NCI-H524 treated with DMSO at 0.1 percent for 48 hours (cell line): ENCODE measurements around the gene COL1A1.

ENCODE experiments used
- DNase-seq: peaks from one replicate; lab custom pipeline; 2025; lab: John Stamatoyannopoulos, UW

Gene COL1A1

DNA sequence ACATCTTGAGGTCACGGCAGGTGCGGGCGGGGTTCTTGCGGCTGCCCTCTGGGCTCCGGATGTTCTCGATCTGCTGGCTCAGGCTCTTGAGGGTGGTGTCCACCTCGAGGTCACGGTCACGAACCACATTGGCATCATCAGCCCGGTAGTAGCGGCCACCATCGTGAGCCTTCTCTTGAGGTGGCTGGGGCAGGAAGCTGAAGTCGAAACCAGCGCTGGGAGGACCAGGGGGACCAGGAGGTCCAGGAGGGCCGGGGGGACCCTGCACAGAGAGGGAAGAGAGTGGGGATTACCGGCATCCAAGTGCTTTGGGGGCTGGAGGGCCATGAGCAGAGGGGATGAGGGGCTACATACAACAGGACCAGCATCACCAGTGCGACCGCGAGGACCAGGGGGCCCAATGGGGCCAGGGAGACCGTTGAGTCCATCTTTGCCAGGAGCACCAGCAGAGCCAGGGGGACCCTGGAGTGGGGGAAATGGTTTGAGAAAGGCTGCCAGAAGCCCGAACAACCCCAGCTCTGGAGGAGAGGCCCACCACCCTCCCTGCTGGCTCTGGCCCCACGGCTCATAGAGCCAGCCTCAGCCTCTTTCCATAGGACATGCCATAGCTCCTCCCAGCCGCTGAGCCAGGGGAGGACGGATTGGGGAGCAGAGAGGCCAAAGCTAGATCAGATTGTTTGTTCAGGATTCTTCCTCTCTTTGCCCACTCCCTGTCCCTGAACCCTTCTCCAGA is 14.6 kb downstream of the COL1A1 start:
- no peak for DNase-seq

DNA sequence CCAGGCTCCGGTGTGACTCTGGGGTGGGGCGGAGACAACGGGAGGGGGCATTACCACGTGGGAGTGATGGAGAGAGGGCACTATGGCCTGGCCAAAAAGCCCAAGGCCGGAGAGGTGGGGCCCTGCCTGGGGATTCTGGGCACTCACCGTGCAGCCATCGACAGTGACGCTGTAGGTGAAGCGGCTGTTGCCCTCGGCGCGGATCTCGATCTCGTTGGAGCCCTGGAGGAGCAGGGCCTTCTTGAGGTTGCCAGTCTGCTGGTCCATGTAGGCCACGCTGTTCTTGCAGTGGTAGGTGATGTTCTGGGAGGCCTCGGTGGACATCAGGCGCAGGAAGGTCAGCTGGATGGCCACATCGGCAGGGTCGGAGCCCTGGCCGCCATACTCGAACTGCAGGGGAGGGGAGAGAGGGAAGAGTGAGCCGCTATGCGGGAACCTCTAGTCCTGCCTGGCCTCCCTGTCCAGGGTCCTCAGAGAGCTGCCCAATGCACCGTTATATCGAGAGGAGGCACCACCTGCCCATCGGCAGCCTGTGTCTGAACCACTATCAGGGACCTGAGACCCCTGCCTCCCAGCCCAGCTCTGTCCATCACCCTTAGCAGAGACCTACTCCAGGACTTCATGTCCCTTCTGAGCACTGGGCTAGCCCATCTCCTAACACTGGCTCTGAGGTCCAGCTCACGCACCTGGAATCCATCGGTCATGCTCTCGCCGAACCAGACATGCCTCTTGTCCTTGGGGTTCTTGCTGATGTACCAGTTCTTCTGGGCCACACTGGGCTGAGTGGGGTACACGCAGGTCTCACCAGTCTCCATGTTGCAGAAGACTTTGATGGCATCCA is 15.6 kb downstream of the COL1A1 start:
- no peak for DNase-seq

DNA sequence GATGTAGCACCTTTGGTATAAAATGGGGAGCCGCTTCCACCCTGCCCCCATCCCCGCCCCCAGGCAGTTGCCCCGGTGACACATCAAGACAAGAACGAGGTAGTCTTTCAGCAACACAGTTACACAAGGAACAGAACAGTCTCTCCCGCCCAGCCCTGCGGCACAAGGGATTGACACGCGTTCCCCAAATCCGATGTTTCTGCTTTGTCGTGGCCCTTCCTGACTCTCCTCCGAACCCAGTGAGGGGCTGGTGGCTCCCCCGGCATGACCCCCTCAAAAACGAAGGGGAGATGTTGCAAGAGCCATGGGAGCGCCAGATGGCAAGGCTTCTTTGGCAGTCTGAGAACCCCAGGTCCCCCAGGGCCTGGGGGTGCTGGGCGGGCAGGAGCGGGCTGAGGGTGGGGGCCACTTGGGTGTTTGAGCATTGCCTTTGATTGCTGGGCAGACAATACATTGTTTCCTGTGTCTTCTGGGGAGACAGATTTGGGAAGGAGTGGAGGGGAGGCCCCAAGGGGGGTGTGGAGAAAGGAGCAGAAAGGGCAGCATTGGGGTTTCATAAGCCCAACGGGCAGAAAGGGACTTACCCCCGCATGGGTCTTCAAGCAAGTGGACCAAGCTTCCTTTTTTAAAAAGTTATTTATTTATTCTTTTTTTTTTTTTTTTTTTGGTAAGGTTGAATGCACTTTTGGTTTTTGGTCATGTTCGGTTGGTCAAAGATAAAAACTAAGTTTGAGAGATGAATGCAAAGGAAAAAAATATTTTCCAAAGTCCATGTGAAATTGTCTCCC is 16.6 kb downstream of the COL1A1 start:
- no peak for DNase-seq

DNA sequence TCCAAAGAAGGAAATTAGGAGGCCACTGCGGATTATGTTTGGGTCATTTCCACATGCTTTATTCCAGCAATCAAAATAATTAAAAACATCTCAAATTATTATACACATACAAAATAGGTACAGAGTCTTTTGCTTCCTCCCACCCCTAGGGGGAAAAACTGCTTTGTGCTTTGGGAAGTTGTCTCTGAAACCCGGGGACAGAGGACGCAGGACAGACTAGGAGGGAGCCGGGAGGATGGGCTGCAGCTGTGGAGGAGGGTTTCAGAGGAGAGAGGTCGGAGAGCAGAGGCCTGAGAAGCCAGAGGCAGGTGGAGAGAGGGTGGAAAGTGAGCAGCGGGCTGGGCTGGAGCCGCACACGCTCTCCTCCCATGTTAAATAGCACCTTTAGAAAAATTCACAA is 17.4 kb downstream of the COL1A1 start:
- DNase-seq = no peak

DNA sequence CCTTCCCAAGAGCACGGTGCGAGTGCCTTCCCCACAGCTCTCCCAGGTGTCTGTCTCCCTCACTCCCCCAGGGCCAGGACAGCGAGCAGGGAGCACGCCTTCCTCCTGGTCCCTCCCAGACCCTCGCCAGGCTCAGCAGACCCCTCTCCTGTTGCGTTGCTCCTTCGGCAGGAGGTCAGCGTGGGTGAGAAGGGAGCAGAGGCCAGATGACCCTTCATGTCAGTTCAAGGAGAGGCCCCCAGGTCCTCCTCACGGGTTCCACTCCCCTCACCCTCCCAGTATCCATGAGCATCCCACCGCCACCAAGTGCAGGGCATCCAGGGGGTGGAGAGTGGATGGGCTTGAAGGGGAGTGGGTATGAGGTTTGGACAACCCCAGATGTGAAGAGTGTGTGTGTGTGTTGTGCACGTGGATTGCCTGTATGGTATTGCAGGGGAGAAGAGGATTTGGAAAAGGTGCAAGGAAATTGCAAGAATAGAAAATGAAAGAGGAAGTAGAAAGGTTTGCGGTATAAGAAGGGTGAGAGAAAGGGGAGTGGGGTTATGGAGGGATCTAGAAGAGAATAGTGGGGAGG is 17.9 kb downstream of the COL1A1 start:
- DNase-seq = no peak

DNA sequence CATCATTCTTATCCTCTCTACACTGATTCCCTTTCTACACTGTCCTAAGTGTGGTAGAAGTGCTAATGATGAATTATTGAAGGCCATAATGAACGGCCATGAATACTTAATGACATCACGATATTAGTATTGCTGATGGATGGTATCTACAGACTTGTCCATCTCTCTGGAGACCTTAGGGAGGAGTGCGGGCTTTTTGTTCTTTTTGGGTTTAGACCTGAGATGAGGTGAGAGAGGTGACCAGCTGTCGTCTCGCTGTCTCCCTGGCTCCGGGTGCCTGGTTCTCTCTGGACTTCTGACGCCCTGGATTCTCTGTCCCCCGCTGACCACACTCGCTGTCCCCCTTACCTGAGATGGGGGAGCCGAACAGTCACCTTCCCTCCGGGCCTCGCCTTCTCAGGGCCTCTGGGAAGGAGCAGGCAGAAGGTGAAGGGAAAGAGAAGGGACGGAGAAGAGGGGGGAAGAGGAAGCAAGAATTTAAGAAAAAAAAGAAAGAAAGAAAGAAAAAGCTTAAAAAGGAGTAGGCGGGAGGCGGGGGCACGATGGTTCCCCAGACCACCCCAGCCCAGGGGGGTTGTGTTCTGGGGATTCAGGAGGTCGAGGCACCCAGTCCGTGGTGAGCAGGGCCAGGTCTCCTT is 18.5 kb downstream of the COL1A1 start:
- DNase-seq = no peak

DNA sequence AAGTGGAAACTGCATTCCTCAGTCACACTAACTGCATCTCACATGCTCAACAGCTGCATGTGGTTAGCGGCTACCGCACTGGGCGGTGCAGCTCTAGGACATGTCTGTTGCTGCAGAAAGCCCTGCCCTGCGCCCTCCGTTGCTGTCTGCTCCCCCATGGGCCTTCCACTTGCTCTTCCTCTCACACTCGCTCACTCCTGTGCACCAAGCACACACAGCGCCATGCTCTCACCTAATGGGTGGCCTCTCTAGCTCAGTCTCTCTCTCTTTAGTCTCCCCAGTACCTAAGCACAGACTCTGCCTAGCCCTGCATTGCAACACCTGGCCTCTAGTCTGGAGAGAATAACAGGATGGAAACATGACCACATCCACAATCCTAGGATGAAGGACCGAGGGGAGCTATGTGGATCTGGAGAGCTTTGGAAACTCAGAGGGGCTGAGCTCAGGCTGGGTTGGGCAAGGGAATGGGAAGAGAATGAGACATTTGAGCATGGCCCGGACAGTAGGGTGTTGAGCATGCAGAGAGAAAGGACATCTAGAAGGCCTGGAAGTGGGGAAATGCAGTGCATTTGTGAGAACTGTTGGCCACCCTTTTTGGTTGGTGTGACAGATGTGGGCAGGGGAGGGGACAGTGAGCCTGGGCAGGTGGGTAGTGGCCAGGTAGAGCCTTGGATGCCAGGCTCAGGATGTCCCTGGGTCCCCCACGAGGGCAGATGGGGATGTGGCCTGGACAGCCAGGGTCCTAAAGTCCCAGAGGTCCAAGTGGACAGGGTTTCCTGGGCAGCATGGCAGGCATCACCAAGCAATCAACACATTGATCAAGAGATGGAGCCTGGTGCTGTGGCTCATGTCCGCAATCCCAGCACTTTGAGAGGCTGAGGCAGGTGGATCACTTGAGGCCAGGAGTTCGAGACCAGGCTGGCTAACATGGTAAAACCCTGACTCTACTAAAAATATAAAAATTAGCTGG is 19.6 kb downstream of the COL1A1 start:
- no peak for DNase-seq

DNA sequence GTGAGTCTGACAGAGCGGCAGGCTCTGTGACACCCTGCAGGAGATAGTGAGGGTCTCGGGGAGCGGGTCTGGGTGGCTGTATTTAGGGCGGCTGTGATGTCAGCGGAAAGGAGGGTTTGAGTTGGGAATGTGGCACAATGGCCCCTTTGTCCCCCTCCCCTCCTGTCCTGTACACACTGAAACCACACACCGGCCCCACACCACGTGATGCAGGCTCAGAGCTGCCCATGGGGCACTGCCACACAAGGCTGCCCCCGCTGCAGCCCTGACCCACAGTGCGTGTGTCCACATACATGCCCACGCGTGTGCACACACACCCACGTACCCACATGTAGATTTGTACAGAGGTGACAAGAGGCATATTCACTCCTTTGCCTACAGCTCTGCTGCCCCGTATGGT is 20.3 kb downstream of the COL1A1 start:
- no peak for DNase-seq

DNA sequence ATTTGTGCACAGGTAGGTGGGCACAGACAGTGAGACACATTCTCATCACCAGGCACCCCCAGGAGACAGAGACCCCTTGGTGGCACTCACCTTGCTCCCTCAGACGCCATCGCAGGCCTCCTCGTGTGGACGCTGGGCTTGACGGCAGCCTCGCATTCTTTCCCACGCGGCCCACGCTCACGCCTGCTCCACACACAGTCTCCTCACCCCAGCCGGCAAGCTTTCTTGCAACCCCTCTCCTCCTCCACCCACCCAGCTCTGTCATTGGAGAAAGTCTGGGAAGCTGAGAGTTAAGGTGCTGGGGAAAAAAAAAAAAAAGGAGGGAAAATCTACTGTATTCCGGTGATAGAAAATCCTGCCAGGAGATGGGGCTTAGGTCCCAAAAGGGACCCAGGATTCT is 20.8 kb downstream of the COL1A1 start:
- no peak for DNase-seq

DNA sequence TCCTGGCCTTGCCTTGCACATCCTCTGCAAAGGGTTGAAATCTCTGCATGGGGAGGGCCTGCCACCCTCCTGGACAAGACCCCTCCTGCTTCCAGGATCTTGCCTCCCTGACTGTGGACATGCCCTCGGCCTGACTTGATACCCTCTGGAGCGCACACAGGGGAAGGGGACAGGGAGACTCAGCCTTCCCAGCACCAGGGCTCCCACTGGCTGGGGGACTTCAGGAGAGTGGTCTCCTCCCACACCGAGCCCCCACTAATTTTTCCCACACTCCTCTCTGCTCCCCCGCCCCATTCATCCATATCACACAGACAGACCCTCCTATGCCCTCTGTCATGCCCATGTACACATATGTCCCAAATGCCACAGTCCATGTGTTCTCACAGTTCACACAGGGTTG is 21.3 kb downstream of the COL1A1 start:
- DNase-seq = no peak

DNA sequence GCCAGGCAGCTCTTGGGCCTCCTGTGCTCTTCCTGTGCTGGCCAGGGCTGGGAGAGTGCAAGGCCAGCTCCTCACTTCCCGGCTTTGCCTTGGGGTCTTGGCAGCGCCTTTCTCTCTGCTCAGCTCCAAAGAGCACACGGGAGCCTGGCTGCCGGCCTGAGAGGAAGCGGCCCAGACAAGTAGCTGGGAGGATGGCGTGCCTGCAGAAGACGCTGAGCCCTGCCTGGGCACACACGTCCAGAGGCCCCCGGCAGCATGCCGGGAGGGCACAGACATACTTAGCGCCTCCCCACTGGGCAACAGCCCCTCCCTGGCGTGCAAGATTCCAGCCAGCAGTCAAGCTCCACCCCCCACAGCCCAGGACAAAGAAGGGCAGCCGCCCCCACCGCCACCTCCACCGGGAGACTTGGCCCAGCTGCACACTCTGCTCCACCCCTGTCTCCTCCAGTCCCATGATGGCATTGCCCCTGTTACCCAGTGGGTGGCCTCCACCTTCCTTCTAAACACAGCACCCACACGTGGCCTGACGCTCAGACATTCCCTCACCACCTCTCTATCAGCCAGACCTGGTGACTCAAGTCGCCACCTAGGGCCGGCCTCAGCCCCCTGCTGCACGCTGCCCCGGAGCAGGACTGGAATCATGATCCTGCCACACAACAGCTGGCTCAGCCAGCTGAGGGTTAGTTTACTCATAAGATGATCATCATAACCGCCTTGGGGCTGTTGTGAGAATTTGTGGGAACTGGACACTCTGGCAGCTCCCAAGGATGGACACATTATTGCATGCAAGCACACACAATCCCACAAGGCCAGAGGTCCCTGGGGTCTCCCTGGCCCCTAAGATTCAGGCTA is 23.2 kb downstream of the COL1A1 start:
- peak; percentile 83 for DNase-seq

DNA sequence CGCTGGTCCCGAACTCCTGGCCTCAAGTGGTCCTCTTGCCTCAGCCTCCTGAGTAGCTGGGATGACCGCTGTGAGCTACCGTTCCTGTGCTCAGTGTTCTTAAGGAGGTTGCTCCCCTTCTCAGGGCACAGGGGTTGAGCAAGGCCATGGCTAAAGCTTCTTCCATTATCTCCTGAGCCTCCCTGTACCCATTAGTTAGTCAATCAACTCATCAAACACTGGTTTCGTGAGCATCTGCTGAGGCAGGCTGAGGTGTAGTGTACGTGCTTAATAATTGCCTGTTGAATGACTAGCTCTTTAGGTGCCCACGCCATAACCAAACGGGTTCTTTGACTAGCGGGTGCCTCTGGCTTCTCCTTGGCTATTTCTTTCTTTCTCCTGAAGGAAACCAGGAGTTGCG is 24.0 kb downstream of the COL1A1 start:
- no peak for DNase-seq

DNA sequence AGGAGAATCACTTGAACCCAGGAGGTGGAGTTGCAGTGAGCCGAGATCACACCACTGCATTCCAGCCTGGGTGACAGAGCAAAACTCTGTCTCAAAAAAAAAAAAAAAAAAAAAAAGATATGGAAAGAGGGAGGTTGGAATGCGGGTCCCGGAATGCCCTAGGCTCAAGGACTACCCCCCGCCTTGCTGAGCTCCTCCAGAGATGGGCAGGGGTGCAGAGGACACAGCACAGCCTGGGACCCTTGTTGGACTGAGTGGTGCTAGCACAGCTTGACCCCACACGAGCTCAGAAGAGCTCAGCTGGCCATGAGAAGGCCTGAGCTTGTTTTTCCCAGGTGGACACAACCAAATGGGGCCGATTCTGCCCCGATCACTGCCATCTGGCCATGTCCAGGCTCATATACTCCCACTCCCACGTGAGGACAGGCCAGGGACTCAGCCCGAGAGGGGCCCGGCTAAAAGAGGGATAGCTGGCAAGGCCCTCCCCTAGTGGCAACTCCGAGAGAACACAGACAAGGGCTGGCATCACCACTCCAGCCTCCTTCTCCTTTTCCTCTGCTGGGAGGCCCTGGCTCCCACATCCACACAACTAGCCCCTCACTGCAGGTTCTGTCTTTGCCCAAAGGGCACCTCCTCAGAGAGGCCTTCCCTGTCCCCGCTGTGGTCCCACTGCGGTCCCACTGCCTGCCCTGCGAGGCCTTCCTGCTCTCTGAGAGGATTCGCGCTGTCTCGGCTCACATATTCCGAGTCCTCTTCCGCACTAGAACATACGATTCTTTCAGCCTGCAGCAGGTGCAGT is 24.7 kb downstream of the COL1A1 start:
- no peak for DNase-seq

DNA sequence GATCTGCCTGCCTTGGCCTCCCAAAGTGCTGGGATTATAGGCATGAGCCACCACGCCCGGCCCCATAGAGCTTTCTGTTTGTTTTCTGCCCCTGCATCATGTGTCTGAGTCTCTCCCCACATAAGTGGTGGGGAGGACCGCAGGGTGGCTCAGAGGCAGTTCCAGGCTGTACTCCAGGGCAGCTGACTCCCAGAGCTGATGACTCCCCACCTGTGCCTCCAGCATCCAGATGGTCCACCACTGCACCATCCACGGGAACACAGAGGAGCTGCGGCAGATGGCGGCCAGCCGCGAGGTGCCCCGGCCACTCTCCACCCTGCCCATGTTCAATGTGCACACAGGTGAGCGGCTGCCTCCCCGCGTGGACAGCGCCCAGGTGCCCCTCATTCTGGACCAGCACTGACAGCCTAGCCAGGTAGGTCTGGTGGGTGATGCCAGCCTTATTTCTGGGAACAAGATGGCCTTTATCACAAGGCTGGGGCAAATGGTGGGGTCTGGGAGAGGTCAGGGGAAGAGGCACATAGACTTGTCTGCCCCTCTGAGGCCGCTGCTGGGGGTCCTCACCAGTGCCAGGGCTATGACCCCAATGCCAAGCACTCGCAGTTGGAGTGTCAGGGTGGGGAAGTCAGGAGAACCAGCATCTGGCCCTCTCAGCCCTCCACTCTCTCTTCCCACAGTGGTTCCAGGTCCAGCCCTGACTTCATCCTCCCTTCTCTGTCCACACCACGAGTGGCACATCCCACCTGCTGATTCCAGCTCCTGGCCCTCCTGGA is 26.2 kb downstream of the COL1A1 start:
- peak; percentile 67 for DNase-seq

DNA sequence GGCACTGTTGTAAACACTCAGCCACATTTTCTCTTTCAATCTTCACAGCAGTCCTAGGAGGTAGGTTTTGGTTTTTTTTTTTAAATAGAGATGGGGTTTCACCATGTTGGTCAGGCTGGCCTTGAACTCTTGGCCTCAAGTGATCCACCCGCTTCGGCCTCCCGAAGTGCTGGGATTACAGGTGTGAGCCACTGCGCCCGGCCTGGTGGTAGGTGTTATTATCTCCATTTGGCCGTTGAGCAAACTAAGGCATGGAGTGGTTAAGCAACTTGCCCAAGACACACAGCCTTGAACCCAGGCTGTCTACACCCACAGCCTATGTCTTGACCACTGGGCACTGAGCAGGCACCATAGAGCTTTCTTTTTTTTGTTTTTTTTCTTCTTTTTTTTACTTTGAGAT is 27.0 kb downstream of the COL1A1 start:
- no peak for DNase-seq

DNA sequence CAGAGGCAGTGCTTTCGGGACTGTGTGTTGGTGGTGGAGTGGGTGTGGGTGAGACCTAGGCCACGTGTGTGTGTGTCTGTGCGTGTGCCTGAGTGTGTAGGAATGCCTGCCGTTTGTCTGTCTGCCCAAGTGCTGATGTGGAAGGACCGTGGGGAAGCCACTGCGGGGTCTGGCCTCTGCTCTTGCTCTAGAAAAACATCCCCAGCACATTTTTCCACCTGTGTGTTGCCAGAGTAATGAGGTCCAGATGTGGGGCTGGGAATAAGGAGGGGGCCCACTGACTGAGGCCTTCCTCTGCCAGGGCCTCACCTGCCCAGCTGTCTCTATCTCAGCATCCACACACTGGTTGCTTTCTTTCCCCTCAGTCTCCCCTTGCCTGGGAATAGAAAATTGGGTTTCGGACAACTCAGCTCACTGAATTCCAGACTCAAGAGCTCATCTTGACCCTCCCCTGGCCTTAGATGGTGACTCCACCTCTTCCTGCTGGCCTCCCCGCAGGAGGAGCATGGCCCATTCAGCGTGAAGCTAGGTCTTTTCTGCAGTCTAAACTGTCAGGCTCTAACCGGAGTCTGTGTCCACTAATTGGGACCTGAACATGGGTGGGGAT is 28.0 kb downstream of the COL1A1 start:
- no peak for DNase-seq

DNA sequence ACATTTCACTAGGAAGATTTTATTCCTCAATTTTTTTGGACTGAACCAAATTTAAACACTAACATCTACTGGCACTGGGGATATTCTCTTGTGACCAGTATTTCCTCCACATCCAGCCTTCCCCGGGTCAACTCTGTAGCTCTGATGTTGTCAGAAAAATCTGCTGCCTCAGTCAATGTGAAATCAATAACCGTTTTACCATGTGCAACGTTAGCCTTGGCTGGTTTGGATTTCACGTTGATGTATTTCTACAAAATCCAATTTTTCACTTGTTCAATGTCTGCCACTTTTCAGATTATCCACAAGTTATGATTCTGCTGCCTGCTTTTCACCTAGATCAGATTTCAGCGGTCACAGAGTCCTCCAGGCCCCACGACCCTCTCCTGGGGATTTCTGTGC is 28.5 kb downstream of the COL1A1 start:
- no peak for DNase-seq

DNA sequence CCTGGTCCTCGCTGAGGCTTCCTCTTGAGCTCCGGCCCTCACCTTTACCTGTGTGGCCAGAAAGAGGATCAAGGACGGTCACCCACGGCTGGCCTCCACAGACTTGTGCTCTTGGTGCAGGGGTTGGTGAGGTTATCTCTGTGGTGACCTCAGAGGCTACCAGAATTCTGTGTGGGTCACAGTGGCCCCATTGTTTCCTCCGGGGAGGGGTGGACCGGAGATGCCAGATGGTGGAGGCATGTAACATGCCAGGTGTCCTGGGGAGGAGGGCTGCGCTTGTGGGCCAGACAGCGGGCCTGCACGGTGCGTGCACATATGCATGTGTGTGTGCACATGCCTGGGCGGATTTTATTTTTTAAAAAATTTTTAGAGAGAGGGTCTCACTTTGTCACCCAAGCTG is 29.3 kb downstream of the COL1A1 start:
- no peak for DNase-seq
